Epithelial cell of prostate (primary cell): ENCODE results near the gene PSMB11.

Experiments used
- DNase-seq: peaks from one replicate; pipeline ENCODE4 v3.0.0-alpha.2; 2011; ENCODE audit warnings: low read depth, low spot score
- H3K27ac ChIP-seq: fragments of 450-650 bp; 2 replicates; pipeline ENCODE4 v1.5.1; 2017; ENCODE audit warnings: mild to moderate bottlenecking

PSMB11 gene

DNA sequence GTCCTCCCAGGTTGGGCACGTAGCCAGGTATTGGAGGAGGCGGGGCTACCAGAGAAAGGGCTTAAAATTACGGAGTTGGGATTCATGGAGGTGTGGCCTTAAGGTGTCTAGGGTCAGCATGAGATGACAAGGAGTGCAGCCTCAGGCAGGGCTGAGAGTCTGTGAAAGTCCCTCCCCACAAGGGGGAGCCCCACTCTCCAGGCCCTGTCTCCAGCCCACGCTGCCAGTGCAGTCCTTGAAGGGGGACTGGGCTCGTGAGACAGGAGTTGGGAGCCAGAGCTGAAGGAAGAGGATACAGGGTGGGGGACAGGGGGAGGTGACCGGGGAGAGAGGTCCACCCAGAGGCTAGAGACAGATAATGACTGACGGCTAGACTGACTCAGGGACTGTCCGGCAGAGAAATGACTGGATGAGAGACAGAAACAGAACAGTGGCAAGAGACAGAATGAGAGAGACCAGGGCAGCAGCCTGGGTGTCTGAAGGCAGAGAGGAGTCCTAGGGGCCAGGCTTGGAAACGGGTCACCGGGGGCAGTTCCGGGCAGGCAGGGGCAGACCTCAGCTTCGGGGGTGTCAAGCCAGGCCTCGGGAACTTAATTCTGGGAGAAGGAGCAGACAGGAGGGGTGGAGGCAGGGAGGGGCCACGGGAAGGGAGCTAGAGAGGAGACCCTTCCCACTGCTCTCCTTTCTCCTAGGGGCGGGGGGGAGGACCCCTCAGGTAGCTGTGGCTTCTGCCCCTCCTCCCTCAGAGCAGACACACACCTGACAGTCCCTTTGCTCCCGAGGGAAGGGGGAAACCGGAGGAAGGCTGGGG is 14.3 kb downstream of the PSMB11 start:
- DNase-seq: no peak
- H3K27ac ChIP-seq: no peak overlapping the region

DNA sequence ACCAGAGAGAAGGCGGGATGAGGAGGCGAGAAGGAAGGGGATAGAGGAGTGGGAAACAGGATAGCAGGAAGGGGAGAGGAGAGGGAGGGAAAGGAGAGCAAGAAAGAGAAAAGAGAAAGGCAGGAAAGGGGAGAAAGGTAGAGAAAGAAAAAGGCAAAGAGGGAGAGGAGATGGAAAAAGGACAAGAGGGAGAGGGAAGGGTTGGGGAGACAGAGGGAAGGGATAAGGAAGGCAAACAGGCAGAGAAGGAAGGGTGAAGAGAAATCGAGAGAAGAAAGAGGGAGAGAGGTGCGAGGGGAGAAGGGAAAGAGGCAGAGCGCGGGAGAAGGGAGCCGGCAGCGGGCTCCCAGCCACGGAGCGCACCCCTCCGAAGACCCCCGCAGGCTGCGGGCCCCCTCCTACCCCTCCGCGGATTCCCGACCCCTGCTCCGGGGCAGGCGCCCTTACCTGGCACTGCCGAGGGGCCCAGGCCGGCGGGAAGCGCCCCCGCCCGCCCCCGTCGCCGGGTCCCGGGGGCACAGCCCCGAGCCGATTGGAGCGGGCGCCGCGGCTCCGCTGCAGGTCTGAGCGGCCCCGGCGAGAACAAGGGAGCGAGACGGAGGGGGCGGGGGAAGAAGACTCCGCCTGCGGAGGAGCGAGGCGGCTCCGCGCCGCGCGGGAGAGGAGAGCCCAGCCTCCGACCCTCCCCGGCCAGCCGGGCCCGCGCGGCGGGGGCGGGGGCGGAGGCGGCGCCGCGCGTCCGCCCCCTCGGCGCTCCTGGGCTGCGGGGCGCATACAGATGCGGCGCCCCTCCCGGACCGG is 15.1 kb downstream of the PSMB11 start, which contains the start of gene CDH24:
TSS of gene CDH24 (minus strand) at position 565 of the 801 bp plus-strand sequence. CDS start 1,787 bp downstream, outside the sequence.
- DNase-seq: no peak
- H3K27ac ChIP-seq: peak within 1 kb of the TSS; percentile 47

DNA sequence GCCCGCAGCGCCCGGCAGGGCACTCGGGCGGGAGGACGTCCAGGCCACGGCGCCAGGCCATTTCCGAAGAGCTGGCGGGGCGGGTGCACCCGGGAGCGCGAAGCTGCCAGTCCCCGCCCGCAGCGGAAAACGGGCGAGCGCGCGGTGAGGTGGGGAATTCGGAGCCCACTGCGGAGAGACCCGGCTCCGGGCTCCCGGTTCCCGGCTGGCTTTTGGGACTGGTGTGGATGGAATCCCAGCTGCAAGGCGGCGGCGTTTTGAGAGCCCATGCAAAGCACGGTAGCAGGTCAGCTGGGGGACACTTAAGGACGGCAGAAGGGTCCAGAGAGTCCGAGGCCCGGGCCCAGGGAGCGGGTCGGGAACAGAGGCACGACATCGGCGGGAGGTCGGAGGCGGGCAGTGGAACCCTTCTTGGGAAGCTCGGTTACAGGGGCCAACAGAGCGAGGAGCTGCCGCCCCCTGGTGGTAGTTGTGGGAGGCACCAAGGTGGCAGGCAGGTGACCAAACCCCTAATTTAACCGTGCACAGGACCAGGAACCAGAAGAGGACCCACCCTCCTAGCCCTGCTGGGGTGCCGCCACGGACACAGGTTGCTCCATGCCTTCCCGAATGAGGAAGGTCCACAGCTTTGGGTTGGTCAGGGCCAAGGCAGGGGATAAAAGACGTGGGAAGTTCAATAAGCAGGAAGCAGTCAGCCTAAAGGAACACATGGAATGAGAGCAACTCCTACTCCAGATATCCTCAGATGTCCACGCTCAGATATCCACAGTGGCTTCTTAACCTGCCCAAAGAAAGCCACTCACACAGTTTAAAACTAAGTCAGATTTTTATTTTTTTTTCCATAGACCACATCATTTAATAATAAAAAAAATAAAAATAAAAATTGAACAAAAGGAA is 16.0 kb downstream of the PSMB11 start:
- DNase-seq: no peak
- peak overlapping the region; percentile 47 for H3K27ac ChIP-seq

DNA sequence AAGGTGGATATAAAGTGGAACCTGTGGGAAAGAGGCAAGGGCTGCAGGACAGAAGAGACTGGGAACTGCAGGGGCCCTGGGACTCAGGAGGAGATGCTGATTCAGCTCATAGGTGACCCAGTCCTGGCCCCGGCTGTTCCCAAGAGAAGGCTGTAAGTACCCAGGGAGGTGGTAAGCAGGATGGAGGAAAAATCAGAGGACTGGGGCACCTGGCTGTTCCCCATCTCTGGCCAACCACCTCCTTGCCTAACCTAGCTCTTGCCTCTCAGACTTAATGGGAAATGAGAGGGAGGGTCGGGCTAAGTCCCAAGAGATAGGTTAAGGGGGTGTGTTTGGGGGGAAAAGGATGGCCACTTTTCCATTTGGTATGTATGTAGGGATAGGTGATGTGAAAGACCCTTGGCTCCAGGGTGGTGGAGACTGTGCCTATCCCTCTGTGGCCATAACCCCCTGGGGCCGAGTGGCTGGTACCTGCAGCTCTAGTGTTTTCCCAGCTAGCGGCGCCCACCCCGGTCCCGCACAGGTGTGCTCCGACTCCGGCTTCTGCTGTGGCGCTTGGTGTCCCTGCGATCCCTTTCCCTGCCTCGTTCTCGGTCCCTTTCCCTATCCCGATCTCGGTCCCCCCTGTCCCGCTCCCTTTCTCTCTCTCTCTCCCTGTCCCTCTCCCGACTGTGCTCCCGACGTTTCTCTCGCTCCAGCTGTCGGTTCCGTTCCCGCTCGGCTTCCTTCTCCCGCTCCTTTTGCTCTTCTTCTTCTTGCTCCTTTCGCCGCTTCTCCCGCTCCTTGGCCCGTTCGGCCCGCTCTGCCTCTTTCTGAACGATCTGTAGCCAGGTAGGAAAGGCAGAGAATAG is 16.9 kb downstream of the PSMB11 start:
- H3K27ac ChIP-seq: peak overlapping the region; percentile 47
- DNase-seq: no peak

DNA sequence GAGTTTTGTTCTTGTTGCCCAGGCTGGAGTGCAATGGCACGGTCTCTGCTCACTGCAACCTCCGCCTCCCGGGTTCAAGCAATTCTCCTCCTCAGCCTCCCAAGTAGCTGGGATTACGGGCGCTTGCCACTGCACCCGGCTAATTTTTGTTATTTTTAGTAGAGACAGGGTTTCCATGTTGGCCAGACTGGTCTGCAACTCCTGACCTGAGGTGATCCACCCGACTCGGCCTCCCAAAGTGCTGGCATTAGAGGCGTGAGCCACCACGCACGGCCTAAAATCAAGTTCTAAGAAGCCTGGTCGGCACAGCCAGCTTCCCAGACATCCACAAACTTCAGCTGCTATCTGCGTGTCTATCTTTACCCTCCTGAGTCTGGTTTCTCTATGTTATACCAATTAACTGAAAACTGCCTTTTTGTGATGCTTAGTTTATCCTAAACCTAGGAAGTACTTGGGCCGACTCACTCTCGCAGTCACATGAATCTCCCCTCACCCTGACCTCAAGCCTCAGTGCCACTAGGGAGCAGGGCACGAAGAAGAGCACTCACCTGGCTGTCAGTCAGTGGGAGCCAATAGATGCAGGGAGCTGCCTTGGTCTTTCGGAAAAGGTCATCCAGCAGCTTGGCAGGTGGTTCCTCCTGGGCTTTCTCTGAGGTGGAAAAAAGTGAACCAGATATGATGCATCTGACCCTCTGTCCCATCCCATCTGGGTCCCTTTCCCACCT is 18.7 kb downstream of the PSMB11 start:
- no peak for DNase-seq
- no peak overlapping the region for H3K27ac ChIP-seq

DNA sequence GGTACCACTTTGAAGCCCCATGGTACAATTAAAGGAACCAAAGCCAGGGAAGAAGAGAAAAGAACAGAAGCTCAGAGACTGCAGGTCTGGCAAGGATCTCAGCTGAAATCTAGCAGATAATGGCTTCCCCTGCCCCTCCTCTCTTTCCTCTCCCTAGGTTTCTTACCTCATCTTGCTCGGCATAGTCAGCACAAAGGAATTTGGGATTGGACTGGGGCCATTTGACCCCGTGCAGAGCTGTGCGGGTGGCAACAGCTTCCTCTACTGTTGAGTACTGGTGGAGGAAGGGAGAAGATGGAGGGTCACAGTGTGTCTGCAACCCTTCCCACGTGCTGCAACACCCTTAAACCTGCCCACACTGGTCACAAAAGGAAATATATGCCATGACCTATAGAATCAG is 20.0 kb downstream of the PSMB11 start:
- H3K27ac ChIP-seq: peak overlapping the region; percentile 65
- peak; percentile 57 for DNase-seq

DNA sequence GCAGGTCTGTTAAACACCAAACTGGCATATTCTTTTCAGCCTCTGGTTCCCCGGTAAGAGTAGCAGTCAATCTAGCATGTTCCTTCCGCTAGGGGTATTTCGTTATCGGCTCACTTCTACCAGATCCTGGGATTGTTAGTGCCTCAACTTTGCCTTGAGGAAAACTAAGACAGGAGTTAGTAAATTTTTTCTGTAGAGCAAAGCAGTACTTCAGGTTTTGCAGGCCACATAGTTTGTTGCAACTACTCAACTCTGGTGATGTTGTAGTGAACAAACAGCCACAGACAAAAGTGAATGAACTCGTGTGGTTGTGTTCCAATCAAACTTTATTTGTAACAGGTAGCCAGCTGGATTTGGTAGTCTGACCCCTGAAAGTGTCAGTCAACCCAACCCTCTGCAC is 21.6 kb downstream of the PSMB11 start:
- no peak for DNase-seq
- peak overlapping the region; percentile 65 for H3K27ac ChIP-seq

DNA sequence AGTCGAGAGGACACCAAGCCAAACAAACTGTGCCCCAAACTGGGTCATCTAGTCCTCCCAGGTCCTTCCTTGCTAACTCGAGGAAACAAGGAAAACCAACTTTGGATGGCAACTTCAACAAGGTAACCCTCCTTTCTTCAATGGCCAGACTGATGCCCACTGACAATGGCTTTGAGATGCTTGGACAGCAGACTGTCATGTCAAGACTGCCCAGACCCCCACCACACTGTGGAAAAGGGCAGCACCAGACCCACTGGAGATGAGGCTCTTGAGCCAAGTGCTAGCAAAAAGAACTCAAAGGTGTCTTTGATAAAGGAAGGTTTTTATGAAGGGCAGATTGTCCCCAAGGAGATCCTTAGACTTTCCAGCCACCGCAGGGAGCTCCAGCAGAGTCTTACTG is 24.4 kb downstream of the PSMB11 start:
- no peak for DNase-seq

DNA sequence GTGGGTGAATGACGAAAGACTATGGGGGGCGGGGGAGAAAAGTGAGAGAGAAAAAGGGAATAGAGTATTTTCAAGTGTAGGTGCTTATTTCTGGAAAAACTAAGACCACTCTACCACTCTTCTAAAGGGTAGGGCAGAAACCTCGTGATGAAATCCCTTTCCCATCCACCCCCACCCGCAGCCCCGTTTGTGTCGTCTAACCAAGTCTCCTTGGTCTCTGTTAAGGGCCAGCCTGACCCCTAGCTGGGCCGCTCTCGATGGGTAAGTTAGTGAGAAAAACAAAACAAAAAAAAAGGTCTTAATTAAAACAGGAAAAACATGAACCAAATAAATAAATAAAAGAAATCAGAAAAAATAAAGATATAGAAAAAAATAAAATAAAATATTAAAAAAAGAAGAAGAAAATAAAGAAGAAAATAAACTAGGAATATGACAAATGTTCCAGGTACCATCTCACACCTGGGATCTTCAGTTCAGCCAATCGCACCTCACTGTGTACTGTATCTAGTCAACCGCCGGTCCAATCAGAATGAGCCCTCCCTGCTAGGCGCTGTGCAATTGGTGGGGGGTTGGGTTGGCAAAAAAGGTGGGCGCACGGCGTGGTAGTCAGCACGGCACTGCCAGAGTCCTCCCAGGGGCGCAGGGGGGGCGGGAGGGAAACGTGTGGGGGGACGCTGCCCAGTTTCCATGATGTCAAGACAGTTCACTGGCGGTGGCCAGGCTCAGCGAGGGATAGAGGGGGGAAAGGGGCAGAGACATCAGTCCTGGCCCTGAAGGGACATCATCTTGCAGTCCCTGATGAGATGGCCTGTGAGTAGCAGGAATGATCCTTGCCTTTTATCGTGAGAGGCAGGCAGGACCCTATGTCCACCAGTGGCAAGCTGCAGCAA is 25.1 kb downstream of the PSMB11 start:
- no peak overlapping the region for H3K27ac ChIP-seq
- DNase-seq: no peak

More for the DNA sequence above, 24.4 kb downstream of the PSMB11 start:
- H3K27ac ChIP-seq: no peak overlapping the region

DNA sequence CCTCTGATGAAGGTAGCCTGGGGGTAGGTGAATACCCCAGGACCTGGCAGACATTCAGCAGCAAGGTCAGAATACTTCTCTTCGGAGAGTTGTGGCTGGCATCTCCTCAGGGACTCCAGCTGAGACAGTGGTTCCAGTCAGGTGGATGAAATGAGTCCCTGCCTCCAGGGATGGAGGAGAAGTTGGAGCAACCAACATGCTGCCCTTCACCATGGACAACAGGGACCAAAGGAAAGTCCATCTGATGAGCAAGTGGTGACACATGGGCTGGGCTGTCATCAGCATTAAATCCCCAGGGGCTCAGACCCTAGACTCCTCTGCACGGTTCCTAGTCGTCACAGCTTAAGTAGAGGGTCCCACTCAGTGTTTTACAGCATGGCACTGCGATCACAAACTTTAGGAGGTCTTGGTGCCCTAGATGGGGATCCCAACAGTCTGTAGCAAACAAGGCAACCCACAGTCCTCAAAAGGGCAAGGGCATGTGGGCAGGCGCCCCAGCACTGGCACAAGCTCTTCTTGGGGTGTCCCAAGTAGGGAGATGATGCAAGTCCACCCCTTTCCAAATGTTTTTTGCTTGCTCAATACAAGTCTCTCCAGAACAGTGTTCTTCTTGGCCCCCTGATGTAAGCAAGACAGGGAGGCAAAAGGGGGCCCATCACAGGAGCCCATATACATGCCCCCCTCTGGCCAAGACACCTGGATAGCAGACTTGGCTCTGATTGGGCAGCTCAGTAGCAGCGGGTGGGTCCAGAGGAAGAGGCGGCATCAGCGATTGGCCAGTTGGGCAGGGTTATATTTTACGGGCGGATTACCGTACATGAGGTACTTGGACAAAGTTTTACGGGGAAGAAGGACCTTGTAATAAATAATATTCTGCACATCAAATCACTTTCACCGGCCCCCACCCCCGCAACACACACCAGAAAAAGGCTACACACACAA is 26.1 kb downstream of the PSMB11 start:
- no peak overlapping the region for H3K27ac ChIP-seq
- no peak for DNase-seq

DNA sequence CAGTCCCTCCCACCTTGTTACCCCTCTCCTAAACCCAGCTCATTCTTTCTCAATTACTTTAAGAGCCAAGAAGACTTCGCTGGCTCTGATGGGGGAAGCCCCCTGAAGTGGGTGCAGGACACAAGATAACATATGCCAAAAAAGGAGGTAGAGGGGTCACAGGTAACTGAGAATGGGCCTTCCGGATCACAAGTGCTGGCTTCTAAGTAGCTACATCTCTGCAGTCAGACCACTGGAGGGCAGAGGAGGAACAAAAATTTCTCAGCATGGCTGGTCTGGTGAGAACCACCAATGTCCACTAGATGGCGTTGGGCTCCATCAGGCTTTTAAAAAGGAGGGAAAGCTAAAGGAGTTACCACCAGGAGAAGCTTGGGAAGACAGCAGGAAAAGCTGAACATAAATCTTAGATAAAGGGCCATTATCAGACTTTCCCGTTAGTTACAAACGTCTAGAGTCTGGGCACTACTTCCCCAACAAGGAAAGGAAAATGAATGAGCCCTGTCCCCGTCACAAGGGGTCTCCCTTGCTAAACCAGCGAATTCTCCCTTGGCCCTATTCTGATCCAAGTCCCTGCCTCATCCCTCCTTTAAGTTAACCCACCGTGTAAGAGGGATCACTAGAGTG is 26.9 kb downstream of the PSMB11 start:
- peak; percentile 50 for DNase-seq
- H3K27ac ChIP-seq: no peak overlapping the region

DNA sequence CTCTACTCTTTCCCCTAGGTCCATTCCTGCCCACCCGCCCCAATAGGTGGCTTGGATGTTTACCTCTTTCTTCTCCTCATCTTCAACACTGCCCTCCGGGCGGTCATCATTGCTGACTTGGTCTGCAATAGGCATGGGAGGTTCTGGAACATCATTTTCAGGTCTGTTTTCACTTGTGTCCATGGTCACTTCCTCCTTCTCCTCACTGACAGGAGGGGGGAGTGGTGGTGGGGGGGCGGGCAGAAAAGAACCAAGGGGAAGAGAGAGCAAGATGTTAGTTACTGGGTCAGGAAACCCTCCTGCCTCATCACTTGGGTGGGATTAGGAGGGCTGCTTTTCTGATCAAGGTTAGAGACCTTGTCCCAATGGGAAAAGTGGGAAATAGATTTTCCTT is 27.4 kb downstream of the PSMB11 start:
- DNase-seq: no peak

DNA sequence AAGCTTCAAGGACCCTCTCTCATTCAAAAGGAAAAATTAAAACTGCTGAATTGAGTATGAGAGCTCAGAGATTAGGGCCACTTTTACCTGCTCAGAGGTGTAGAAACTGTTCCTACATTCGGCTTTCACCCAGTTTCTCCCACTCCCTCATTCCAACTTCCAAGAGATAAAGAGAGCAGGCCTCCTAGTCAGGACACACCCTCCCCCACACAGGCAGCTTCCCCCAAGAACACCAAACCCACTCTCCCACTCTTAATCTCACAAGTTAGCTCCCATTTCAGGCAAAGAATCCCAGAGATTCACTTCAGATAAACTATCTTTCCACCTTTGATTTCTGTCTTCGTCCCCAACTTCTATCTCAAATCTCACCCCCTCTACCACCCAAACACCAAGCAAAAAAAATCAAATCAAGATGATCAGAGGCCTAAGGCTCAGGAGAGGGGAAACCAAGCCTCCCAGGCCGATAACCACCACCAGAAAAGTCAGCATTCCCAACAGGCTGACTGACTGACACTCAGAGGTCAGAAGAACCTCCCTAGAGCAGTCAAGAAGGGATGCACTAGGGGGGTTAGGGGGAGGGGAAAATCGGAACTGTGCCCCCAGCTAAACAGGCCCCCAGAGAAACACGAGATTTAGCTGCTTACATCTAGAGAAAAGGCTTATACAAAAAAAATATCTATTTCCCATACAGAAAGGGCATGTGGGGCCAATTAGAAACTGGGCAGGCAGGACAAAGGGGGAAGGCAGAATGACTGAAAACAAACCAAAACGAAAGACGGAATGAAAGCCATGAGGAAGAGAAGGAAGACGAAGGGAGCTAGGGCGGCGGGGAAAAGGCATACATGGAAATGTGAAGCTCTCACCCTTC is 28.5 kb downstream of the PSMB11 start:
- H3K27ac ChIP-seq: peak overlapping the region; percentile 72
- DNase-seq: no peak

More for the DNA sequence above, 27.4 kb downstream of the PSMB11 start:
- H3K27ac ChIP-seq: no peak overlapping the region

DNA sequence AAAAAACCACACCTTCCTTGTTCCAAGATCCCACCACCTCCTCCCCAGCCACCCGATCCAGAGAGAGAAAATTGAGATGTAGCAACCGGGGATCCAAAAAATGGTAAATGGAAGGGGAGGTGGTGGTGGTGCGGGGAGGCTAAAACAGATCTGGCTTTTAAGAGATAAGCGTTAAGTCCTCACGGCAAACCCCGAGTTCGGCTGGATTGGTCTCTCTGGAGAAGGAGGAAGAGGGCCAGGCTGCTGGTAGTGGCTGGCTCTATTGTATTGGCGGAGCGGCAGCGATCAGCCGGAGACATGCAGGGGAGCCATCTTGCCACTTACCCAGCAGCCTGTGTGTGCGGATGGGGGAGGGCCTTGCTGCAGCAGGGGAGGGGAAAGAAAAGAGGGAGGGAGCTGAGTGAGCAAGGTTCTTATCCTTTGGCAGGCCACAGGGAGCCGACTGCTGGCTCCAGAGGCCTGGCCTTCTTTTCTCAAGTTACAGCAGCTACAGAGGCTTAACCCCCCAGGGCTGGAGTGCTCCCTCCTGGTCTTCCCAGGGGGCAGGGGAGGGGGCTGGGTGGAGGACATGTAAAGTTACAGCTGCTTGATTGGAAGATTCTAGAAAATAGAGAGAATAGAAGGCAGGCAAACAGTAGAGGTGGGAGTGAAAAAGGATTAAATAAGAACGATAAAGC is 29.4 kb downstream of the PSMB11 start:
- peak; percentile 72 for DNase-seq
- peak overlapping the region; percentile 72 for H3K27ac ChIP-seq
